Activated CD8-positive, alpha-beta memory T cell treated with anti-CD3 and anti-CD28 coated beads for 48 hours (primary cell): ENCODE measurements around the gene CENPP.

Experiments
- DNase-seq, 3 experiments: peaks; one replicate each; pipeline ENCODE4 v3.0.0-alpha.2; 2020; ENCODE audit warnings: low read depth in 2 of 3, low spot score in 2 of 3

Gene CENPP

GRCh38 chr9:92633614-92634278 lies 308.0 kb downstream of the CENPP start:
- no peak for DNase-seq

- DNase-seq: peak; percentile 14 to 55 (median 29)
Measured at GRCh38 chr9:92634712-92635605, 309.2 kb downstream of the CENPP start.

GRCh38 chr9:92635760-92636159 lies 310.0 kb downstream of the CENPP start:
- no peak for DNase-seq

- no peak for DNase-seq
Measured at GRCh38 chr9:92636627-92637026, 310.9 kb downstream of the CENPP start.

GRCh38 chr9:92637326-92637725 lies 311.6 kb downstream of the CENPP start:
- no peak for DNase-seq

- DNase-seq: no peak
Measured at GRCh38 chr9:92637886-92638620, 312.3 kb downstream of the CENPP start.

GRCh38 chr9:92638621-92639101 lies 312.9 kb downstream of the CENPP start:
- no peak for DNase-seq

- no peak for DNase-seq
Measured at GRCh38 chr9:92639124-92639523, 313.4 kb downstream of the CENPP start.

GRCh38 chr9:92639791-92640271 lies 314.1 kb downstream of the CENPP start:
- DNase-seq: no peak

- DNase-seq: no peak
Measured at GRCh38 chr9:92640398-92641091, 314.8 kb downstream of the CENPP start.

- DNase-seq: no peak
Measured at GRCh38 chr9:92641092-92641809, 315.5 kb downstream of the CENPP start.

- no peak for DNase-seq
Measured at GRCh38 chr9:92642041-92642451, 316.3 kb downstream of the CENPP start.

GRCh38 chr9:92642564-92642963 lies 316.8 kb downstream of the CENPP start:
- DNase-seq: no peak

- DNase-seq: no peak
Measured at GRCh38 chr9:92644278-92644677, 318.5 kb downstream of the CENPP start.

- DNase-seq: no peak
Measured at GRCh38 chr9:92645041-92645440, 319.3 kb downstream of the CENPP start.

GRCh38 chr9:92647671-92648473 lies 322.1 kb downstream of the CENPP start:
- no peak for DNase-seq

GRCh38 chr9:92648474-92648971 lies 322.8 kb downstream of the CENPP start:
- no peak for DNase-seq

GRCh38 chr9:92649007-92649406 lies 323.3 kb downstream of the CENPP start:
- no peak for DNase-seq

- no peak for DNase-seq
Measured at GRCh38 chr9:92650296-92650695, 324.5 kb downstream of the CENPP start.
